Measurements from ENCODE around the gene FOXN4.

FOXN4 gene

DNA sequence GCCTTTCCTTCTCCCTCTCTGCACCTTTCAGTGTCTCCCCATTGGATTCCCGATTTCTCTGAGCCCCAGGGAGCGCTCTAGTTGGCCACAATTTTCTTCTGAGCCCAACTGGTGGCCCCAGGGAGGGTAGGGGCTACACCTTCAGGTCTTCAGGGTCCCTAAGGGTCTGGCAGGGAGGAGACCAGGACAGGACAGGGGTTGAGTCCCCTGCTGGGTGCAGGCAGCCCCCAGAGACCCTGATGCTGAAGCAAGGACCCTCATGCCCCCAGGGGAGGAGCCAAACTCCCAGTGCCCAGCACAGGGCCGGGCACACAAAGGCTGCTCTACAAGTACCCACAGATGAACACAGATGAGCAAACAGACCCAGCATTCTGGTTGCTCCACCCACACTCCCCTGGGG, 12.7 kb downstream of the FOXN4 start:
- no peak for DNase-seq (ENCODE audit: low read depth)
- TF ChIP-seq CTCF (IDR thresholded peaks at IDR 0.05; ENCODE audit: control insufficient read depth, insufficient read depth, low read depth, low read length, missing control alignments): no peak
- no peak overlapping the region for H3K4me3 ChIP-seq (ENCODE audit: control insufficient read depth, low read depth, low read length)

GRCh38 chr12:109295764-109296425, 13.2 kb downstream of the FOXN4 start:
- DNase-seq (ENCODE audit: low read depth): no peak
- TF ChIP-seq CTCF (IDR thresholded peaks at IDR 0.05; ENCODE audit: control insufficient read depth, insufficient read depth, low read depth, low read length, missing control alignments): no peak
- H3K4me3 ChIP-seq (ENCODE audit: control insufficient read depth, low read depth, low read length): no peak overlapping the region

GRCh38 chr12:109294286-109294796, 14.7 kb downstream of the FOXN4 start:
- no peak for TF ChIP-seq CTCF (IDR thresholded peaks at IDR 0.05; ENCODE audit: control insufficient read depth, insufficient read depth, low read depth, low read length, missing control alignments)
- no peak for DNase-seq (ENCODE audit: low read depth)
- no peak overlapping the region for H3K4me3 ChIP-seq (ENCODE audit: control insufficient read depth, low read depth, low read length)

DNA sequence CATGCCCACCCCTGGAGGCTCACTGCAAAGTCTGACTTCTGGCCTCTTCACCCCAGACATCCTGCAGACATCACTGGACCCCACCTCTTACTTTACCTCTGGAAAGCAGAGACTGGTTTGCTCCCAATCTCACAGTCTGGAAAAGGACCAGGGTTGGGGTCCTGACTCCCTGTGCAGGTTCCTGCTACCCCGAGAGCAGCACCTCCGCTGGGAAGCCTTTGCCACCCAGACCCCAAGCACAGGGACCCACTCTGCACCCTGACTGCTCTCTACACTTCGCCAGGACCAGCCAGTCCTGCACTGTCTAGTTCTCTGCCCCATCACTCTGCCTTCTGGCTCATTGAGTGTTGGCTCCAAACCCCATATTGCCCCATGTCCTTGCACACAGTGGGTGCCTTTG, 16.0 kb downstream of the FOXN4 start:
- H3K4me3 ChIP-seq (ENCODE audit: control insufficient read depth, low read depth, low read length): no peak overlapping the region
- no peak for TF ChIP-seq CTCF (IDR thresholded peaks at IDR 0.05; ENCODE audit: control insufficient read depth, insufficient read depth, low read depth, low read length, missing control alignments)
- DNase-seq (ENCODE audit: low read depth): no peak

DNA sequence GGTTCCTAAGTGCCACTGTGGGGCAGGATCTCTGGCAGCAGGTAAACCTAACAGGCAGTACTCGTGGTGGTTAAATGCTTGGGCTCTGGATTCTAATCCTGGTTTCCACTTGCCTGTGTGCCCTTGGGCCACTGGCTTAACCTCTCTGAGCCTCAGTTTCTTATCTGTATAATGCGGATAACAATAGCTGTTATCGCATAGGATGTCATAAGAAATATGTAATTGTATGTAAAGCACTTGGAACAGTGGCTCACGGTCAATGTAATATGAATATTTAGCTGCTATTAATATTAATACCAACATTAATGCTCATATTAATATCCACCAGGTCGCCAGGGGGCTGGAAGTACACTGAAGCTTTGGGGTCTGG, 16.8 kb downstream of the FOXN4 start:
- TF ChIP-seq CTCF (IDR thresholded peaks at IDR 0.05; ENCODE audit: control insufficient read depth, insufficient read depth, low read depth, low read length, missing control alignments): no peak
- no peak for DNase-seq (ENCODE audit: low read depth)
- no peak overlapping the region for H3K4me3 ChIP-seq (ENCODE audit: control insufficient read depth, low read depth, low read length)

DNA sequence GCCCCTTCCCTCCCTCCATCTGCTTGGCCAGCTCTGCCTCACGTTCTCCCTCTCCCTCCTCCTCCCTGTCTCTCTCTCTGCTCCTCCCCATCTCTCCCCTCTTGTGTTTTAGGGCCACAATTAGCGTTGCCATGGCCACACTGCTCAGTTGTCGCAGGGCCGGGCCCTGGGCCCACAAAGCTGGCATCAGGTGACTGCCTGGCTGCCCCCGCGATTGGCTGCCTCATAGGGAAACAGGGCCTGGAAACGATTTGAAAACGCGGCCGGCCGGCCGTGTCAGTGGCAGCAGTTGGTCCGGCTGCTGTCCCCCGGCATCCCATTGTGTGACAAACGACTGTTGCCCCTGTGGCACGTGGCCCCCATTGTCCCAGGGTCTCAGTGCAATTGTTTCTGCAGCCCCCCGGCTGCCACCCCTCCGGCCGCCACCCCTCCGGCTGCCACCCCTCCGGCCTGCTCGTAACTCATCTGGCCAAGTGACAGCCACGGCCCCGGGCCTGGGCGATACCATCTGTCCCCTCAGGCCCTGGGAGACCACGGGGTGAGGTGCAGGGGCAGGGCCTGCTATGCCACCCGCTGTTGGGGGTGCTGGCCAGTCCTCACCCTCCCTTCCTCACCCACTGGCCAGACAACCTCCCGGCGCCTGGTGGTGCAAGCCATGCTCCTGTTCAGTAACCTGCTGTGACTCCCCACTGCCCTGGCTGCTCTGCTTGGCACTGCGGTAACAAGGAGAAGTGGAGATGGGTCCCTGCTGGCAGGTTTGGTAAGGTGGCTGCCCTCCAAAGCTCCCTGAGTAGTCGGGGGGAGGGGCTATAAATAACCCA, 17.4 kb downstream of the FOXN4 start:
- H3K4me3 ChIP-seq (ENCODE audit: control insufficient read depth, low read depth, low read length): peak overlapping the region; percentile 14
- DNase-seq (ENCODE audit: low read depth): no peak
- no peak for TF ChIP-seq CTCF (IDR thresholded peaks at IDR 0.05; ENCODE audit: control insufficient read depth, insufficient read depth, low read depth, low read length, missing control alignments)

Data from AG09309 (cell line).